ENCODE measurements around the gene TRIP13. TPM values are rescaled to one million over a fixed set of nuclear protein-coding genes. Genes with fewer than 3 reads are reported as not detected.

TRIP13 gene
- total RNA-seq, 6 experiments from 2014 or later = 16.5 to 40.4 (median 35.8) TPM

- no peaks in the 10 kb centered on the region for H3K9me3 Mint-ChIP-seq
- peaks cover 2% of the 10 kb centered on the region; the same call in 1 of the 2 replicates for H3K27me3 Mint-ChIP-seq (ENCODE audit: insufficient read depth)
- no peak overlapping the region for H3K4me3 Mint-ChIP-seq
- no peak overlapping the region for H3K27ac Mint-ChIP-seq
- H3K4me1 Mint-ChIP-seq (ENCODE audit: low read depth) = no peaks in the 10 kb centered on the region
- peaks cover 56% of the 10 kb centered on the region for H3K36me3 Mint-ChIP-seq (ENCODE audit: low read depth)
- no peak for DNase-seq
- TF ChIP-seq CTCF (IDR thresholded peaks at IDR 0.05) = no peak
Measured at GRCh38 chr5:870956-871355, 21.7 kb upstream of the TRIP13 start.

- Mint-ChIP-seq H3K27me3 (ENCODE audit: insufficient read depth) (peaks cover 2% of the 10 kb centered on the region; the same call in 1 of the 2 replicates), H3K4me3 (no peak overlapping the region), H3K9me3 (no peaks in the 10 kb centered on the region), H3K4me1 (ENCODE audit: low read depth) (no peaks in the 10 kb centered on the region), H3K27ac (no peak overlapping the region), H3K36me3 (ENCODE audit: low read depth) (peaks cover 57% of the 10 kb centered on the region)
- no peak for DNase-seq
- TF ChIP-seq CTCF (IDR thresholded peaks at IDR 0.05) = no peak
Measured at GRCh38 chr5:871596-872298, 20.9 kb upstream of the TRIP13 start.

GRCh38 chr5:872301-872700 is 20.4 kb upstream of the TRIP13 start:
- Mint-ChIP-seq H3K9me3 (no peaks in the 10 kb centered on the region), H3K27ac (no peak overlapping the region), H3K4me3 (no peak overlapping the region), H3K27me3 (ENCODE audit: insufficient read depth) (peaks cover 2% of the 10 kb centered on the region; the same call in 1 of the 2 replicates), H3K36me3 (ENCODE audit: low read depth) (peaks cover 52% of the 10 kb centered on the region), H3K4me1 (ENCODE audit: low read depth) (no peaks in the 10 kb centered on the region)
- no peak for DNase-seq
- no peak for TF ChIP-seq CTCF (IDR thresholded peaks at IDR 0.05)

- Mint-ChIP-seq H3K9me3 (no peaks in the 10 kb centered on the region), H3K4me1 (ENCODE audit: low read depth) (no peaks in the 10 kb centered on the region), H3K36me3 (ENCODE audit: low read depth) (peaks cover 50% of the 10 kb centered on the region), H3K27me3 (ENCODE audit: insufficient read depth) (peaks cover 2% of the 10 kb centered on the region), H3K27ac (no peak overlapping the region), H3K4me3 (no peak overlapping the region)
- TF ChIP-seq CTCF (IDR thresholded peaks at IDR 0.05) = no peak
- no peak for DNase-seq
Measured at GRCh38 chr5:873328-873727, 19.4 kb upstream of the TRIP13 start.

- Mint-ChIP-seq H3K27me3 (ENCODE audit: insufficient read depth) (peaks cover 2% of the 10 kb centered on the region), H3K4me3 (no peak overlapping the region), H3K36me3 (ENCODE audit: low read depth) (peaks cover 38% of the 10 kb centered on the region), H3K4me1 (ENCODE audit: low read depth) (no peaks in the 10 kb centered on the region), H3K9me3 (no peaks in the 10 kb centered on the region), H3K27ac (no peak overlapping the region)
- no peak for DNase-seq
- no peak for TF ChIP-seq CTCF (IDR thresholded peaks at IDR 0.05)
Measured at GRCh38 chr5:875931-876330, 16.8 kb upstream of the TRIP13 start.
